Measurements from ENCODE around the gene MPG.

MPG gene

GRCh38 chr16:100989-101388, 23.0 kb downstream of the MPG start:
- no peak for DNase-seq (ENCODE audit: low read depth)
- TF ChIP-seq, protein P1, sequence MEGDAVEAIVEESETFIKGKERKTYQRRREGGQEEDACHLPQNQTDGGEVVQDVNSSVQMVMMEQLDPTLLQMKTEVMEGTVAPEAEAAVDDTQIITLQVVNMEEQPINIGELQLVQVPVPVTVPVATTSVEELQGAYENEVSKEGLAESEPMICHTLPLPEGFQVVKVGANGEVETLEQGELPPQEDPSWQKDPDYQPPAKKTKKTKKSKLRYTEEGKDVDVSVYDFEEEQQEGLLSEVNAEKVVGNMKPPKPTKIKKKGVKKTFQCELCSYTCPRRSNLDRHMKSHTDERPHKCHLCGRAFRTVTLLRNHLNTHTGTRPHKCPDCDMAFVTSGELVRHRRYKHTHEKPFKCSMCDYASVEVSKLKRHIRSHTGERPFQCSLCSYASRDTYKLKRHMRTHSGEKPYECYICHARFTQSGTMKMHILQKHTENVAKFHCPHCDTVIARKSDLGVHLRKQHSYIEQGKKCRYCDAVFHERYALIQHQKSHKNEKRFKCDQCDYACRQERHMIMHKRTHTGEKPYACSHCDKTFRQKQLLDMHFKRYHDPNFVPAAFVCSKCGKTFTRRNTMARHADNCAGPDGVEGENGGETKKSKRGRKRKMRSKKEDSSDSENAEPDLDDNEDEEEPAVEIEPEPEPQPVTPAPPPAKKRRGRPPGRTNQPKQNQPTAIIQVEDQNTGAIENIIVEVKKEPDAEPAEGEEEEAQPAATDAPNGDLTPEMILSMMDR (conservative IDR thresholded peaks at IDR 0.05; ENCODE audit: low read length), result no peak
- H3K4me3 ChIP-seq (ENCODE audit: low read length), result no peak overlapping the region

DNA sequence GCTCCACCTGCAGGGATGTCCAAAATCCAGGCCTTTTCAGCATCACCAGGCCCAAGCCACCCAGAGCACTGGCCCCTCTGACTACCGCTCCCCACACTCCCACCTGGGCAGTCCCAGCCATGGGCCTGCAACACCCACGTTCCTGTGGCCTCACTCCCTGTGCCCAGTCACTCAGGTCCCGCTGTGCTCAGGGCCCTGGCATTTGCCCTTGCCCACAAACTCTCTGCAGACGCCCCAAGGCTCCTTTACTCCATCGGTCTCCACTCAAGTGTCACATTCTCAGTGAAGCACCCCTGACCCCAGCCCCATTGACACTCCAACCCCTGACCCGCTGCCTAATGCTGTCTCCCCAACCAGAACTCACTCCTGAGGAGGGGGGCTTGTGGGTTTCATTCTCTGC, 23.6 kb downstream of the MPG start:
- DNase-seq (ENCODE audit: low read depth), result no peak
- TF ChIP-seq, protein P1 (conservative IDR thresholded peaks at IDR 0.05; ENCODE audit: low read length), result no peak
- no peak overlapping the region for H3K4me3 ChIP-seq (ENCODE audit: low read length)

GRCh38 chr16:102060-102855, 24.2 kb downstream of the MPG start:
- H3K4me3 ChIP-seq (ENCODE audit: low read length), result no peak overlapping the region
- no peak for DNase-seq (ENCODE audit: low read depth)
- TF ChIP-seq, protein P1 (conservative IDR thresholded peaks at IDR 0.05; ENCODE audit: low read length), result no peak

DNA sequence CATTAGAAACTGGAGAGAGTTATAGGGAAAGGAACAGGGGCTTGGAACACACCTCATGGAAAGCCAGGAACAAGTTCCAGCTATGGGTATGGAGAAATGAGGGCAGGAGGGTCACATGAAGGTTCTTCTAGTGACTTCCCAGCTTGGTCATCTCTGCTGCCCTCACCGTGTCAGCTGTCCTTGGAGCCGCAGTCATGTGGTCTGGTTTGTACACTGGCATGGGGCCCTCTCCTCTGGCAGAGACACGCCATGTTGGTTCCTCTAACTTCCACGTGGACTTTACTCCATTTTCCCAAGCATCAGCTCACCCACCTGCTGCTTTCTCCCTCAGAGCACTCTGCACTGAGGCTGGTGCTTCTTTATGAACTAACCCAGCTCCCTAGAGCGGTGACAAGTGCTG, 26.3 kb downstream of the MPG start:
- no peak for DNase-seq (ENCODE audit: low read depth)
- TF ChIP-seq, protein P1 (conservative IDR thresholded peaks at IDR 0.05; ENCODE audit: low read length), result no peak
- H3K4me3 ChIP-seq (ENCODE audit: low read length), result no peak overlapping the region

GRCh38 chr16:104928-105327, 26.9 kb downstream of the MPG start:
- no peak overlapping the region for H3K4me3 ChIP-seq (ENCODE audit: low read length)
- TF ChIP-seq, protein P1 (conservative IDR thresholded peaks at IDR 0.05; ENCODE audit: low read length), result no peak
- no peak for DNase-seq (ENCODE audit: low read depth)

DNA sequence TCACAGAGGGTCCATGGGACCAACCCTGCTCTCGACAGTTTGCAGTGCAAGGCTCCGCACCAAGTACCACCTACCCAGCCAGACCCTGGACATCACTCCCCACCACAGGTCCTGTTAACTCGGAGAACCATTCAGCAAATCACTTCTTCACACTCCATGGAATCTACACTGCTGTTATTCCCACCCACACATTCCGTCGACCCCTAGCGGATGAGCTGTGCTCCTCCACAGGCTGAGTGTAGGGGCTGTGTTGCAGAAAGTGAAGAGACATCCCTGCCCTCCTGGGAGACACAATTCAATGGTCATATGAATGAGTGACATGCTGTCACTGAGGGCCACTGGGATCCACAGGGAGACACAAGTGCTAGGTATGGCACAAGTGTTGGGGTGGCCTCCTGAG, 27.5 kb downstream of the MPG start:
- H3K4me3 ChIP-seq (ENCODE audit: low read length), result no peak overlapping the region
- no peak for DNase-seq (ENCODE audit: low read depth)

More for the DNA sequence above, 27.5 kb downstream of the MPG start:
- TF ChIP-seq, protein P1 (conservative IDR thresholded peaks at IDR 0.05; ENCODE audit: low read length), result no peak

Measured in AG10803 (cell line).